GM12878 (cell line): ENCODE measurements around the gene ZDHHC14.

ENCODE experiments used
- CHD2 ChIP-seq: IDR thresholded peaks from 2 replicates; pipeline ENCODE4 v1.6.1; 2011; ENCODE audit warnings: low read depth, low read length, improper control_type of control experiment, borderline replicate concordance
- CREM ChIP-seq: IDR thresholded peaks from 2 replicates; pipeline ENCODE4 v1.6.1; 2014; ENCODE audit warnings: antibody characterized with exemption, low read depth
- ETV6 ChIP-seq, 2 experiments: fragments of 450-650 bp in 1 of 2; IDR thresholded peaks in 1 of 2; conservative IDR thresholded peaks in 1 of 2; 2 replicates each; pipeline ENCODE4 v1.6.1; 2014; ENCODE audit warnings: antibody characterized with exemption in 1 of 2, borderline replicate concordance in 1 of 2, low read depth in 1 of 2, mild to moderate bottlenecking in 1 of 2, moderate library complexity in 1 of 2
- EZH2 ChIP-seq: IDR thresholded peaks from 2 replicates; pipeline ENCODE4 v1.6.1; 2012; ENCODE audit warnings: low read depth, mild to moderate bottlenecking, control low read depth, inconsistent platforms, low read length, borderline replicate concordance; ENCODE audit not compliant: control insufficient read depth
- HDAC2 ChIP-seq: fragments of 200-600 bp; sonication (generic); IDR thresholded peaks from 2 replicates; pipeline ENCODE4 v1.6.1; 2017
- MLLT1 ChIP-seq: fragments of 450-650 bp; IDR thresholded peaks from 2 replicates; pipeline ENCODE4 v1.6.1; 2016; ENCODE audit warnings: mild to moderate bottlenecking
- NR2C2 ChIP-seq: IDR thresholded peaks from 2 replicates; pipeline ENCODE4 v1.6.1; 2011; ENCODE audit warnings: borderline replicate concordance, low read depth; ENCODE audit not compliant: control insufficient read depth, insufficient read length
- POLR2A ChIP-seq: IDR thresholded peaks from 2 replicates; pipeline ENCODE4 v1.6.1; 2011; ENCODE audit warnings: low read depth, mild to moderate bottlenecking, low read length
- TAF1 ChIP-seq: IDR thresholded peaks from 2 replicates; pipeline ENCODE4 v1.6.1; 2011; ENCODE audit warnings: mild to moderate bottlenecking, low read depth, low read length, borderline replicate concordance
- YBX1 ChIP-seq: fragments of 450-650 bp; IDR thresholded peaks from 2 replicates; pipeline ENCODE4 v1.6.1; 2016; ENCODE audit warnings: antibody characterized with exemption
- YY1 ChIP-seq: IDR thresholded peaks from 2 replicates; pipeline ENCODE4 v1.6.1; 2011; ENCODE audit warnings: low read depth, mild to moderate bottlenecking, low read length
- TF ChIP-seq, protein P1 (sequence below), 3 experiments: IDR thresholded peaks in 2 of 3; conservative IDR thresholded peaks in 1 of 3; 2 replicates each; pipeline ENCODE4 v1.5.1; 2011; ENCODE audit warnings: low read depth in 3 of 3, low read length in 3 of 3, mild to moderate bottlenecking in 3 of 3, control low read depth in 2 of 3, moderate library complexity in 2 of 3, inconsistent platforms in 1 of 3, mixed read lengths in 1 of 3; ENCODE audit not compliant: control insufficient read depth in 2 of 3, insufficient read depth in 1 of 3; ENCODE audit errors: extremely low read depth in 1 of 3
- TF ChIP-seq, protein P2 (sequence below): IDR thresholded peaks from 2 replicates; pipeline ENCODE4 v1.6.1; 2011; ENCODE audit warnings: low read depth, mild to moderate bottlenecking, low read length, moderate library complexity, borderline replicate concordance; ENCODE audit errors: extremely low read depth

DNA sequence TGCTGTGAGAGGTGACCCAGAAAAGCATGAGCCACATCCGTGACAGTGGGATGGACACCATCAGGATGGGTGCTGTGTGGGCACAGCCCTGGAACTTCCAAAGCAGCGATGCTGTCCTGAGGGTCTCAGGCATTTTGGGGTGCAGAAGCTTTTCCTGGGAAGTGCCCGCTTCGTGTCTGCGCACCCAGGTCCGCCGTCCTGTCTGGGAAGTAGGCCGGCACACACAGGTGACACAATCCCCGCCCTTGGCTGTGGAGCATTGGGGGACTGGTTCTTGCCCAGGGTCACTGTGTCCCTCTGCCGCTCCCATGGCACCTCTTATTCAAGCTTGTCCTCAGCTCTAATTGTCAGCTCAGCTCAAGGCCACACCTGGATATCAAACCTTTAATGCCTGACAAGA lies 112.6 kb downstream of the ZDHHC14 start:
- TF ChIP-seq EZH2 (no peak), NR2C2 (no peak), CHD2 (no peak), ETV6 (conservative IDR thresholded peaks at IDR 0.05 in 1 of 2, IDR thresholded peaks at IDR 0.05 in 1 of 2; ENCODE audit: borderline replicate concordance in 1 of 2, low read depth in 1 of 2) (no peak), CREM (no peak), MLLT1 (no peak), YY1 (no peak), POLR2A (no peak), HDAC2 (no peak), YBX1 (no peak), TAF1 (no peak)
- TF ChIP-seq, protein P1, sequence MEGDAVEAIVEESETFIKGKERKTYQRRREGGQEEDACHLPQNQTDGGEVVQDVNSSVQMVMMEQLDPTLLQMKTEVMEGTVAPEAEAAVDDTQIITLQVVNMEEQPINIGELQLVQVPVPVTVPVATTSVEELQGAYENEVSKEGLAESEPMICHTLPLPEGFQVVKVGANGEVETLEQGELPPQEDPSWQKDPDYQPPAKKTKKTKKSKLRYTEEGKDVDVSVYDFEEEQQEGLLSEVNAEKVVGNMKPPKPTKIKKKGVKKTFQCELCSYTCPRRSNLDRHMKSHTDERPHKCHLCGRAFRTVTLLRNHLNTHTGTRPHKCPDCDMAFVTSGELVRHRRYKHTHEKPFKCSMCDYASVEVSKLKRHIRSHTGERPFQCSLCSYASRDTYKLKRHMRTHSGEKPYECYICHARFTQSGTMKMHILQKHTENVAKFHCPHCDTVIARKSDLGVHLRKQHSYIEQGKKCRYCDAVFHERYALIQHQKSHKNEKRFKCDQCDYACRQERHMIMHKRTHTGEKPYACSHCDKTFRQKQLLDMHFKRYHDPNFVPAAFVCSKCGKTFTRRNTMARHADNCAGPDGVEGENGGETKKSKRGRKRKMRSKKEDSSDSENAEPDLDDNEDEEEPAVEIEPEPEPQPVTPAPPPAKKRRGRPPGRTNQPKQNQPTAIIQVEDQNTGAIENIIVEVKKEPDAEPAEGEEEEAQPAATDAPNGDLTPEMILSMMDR (IDR thresholded peaks at IDR 0.05 in 2 of 3, conservative IDR thresholded peaks at IDR 0.05 in 1 of 3; ENCODE audit: control insufficient read depth in 2 of 3, extremely low read depth in 1 of 3, insufficient read depth in 1 of 3, low read depth in 3 of 3, low read length in 3 of 3) = no peak
- TF ChIP-seq, protein P2, sequence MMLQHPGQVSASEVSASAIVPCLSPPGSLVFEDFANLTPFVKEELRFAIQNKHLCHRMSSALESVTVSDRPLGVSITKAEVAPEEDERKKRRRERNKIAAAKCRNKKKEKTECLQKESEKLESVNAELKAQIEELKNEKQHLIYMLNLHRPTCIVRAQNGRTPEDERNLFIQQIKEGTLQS = no peak
